ENCODE results near the gene TRHDE. TPM values are rescaled to one million over a fixed set of nuclear protein-coding genes. Genes with fewer than 3 reads are reported as not detected.

The TRHDE gene
- total and polyA plus RNA-seq, 3 donors from 2014 or later, result 2.8 to 8.5 (median 3.9) TPM

GRCh38 chr12:72505227-72505626 is 233.1 kb downstream of the TRHDE start:
- TF ChIP-seq POLR2A (IDR thresholded peaks at IDR 0.05) (no peak), CTCF (IDR thresholded peaks at IDR 0.05) (no peak)
- intact Hi-C loops (cut with DNase I; ENCODE audit: low total_unique reads), result no loop called here
- Histone ChIP-seq H3K9me3 (no peaks in the 10 kb centered on the region), H3K4me1 (no peaks in the 10 kb centered on the region), H3K27me3 (no peaks in the 10 kb centered on the region), H3K27ac (no peak overlapping the region), H3K36me3 (ENCODE audit: low read depth, missing control alignments) (no peaks in the 10 kb centered on the region), H3K4me3 (no peak overlapping the region)
- WGBS, 2 donors, result 88 to 93% methylated on average over 1 of the region's 1 CpG
- no peak for DNase-seq

GRCh38 chr12:72509891-72510290 is 237.7 kb downstream of the TRHDE start:
- DNase-seq, result no peak
- intact Hi-C loops (cut with DNase I; ENCODE audit: low total_unique reads), result no loop called here
- WGBS, 2 donors, result 86 to 87% methylated on average over 1 of the region's 1 CpG
- H3K27ac ChIP-seq, result no peak overlapping the region
- TF ChIP-seq CTCF (IDR thresholded peaks at IDR 0.05) (no peak), POLR2A (IDR thresholded peaks at IDR 0.05) (no peak)
- no peaks in the 10 kb centered on the region for H3K4me1 ChIP-seq
- no peaks in the 10 kb centered on the region for H3K9me3 ChIP-seq
- no peaks in the 10 kb centered on the region for H3K36me3 ChIP-seq (ENCODE audit: low read depth, missing control alignments)
- H3K4me3 ChIP-seq, result no peak overlapping the region
- no peaks in the 10 kb centered on the region for H3K27me3 ChIP-seq

- H3K27ac ChIP-seq, result no peak overlapping the region
- no peaks in the 10 kb centered on the region for H3K36me3 ChIP-seq (ENCODE audit: low read depth, missing control alignments)
- no peaks in the 10 kb centered on the region for H3K27me3 ChIP-seq
- WGBS, 2 donors, result 21 to 34% methylated on average over 1 of the region's 1 CpG
- intact Hi-C loops (cut with DNase I; ENCODE audit: low total_unique reads), result no loop called here
- H3K4me3 ChIP-seq, result no peak overlapping the region
- DNase-seq, result no peak
- no peak for TF ChIP-seq CTCF (IDR thresholded peaks at IDR 0.05)
- no peak for TF ChIP-seq POLR2A (IDR thresholded peaks at IDR 0.05)
- no peaks in the 10 kb centered on the region for H3K4me1 ChIP-seq
- no peaks in the 10 kb centered on the region for H3K9me3 ChIP-seq
Observed at GRCh38 chr12:72510772-72511171, 238.6 kb downstream of the TRHDE start.

GRCh38 chr12:72511498-72511897 is 239.3 kb downstream of the TRHDE start:
- 72 to 81% methylated on average over 2 of the region's 2 CpGs for WGBS, 2 donors
- intact Hi-C loops (cut with DNase I; ENCODE audit: low total_unique reads), result no loop called here

More at GRCh38 chr12:72511498-72511897, 239.3 kb downstream of the TRHDE start:
- Histone ChIP-seq H3K4me3 (no peak overlapping the region), H3K27me3 (no peaks in the 10 kb centered on the region), H3K36me3 (ENCODE audit: low read depth, missing control alignments) (no peaks in the 10 kb centered on the region), H3K4me1 (no peaks in the 10 kb centered on the region), H3K9me3 (no peaks in the 10 kb centered on the region), H3K27ac (no peak overlapping the region)
- TF ChIP-seq CTCF (IDR thresholded peaks at IDR 0.05), result no peak
- TF ChIP-seq POLR2A (IDR thresholded peaks at IDR 0.05), result no peak
- no peak for DNase-seq

Data from testis (tissue), 3 donors.